WERI-Rb-1 (cell line): ENCODE measurements around the gene MEGF9.

ENCODE experiments used
- DNase-seq: peaks from one replicate; pipeline ENCODE4 v3.0.0-alpha.2; 2020
- H3K27ac ChIP-seq: fragments of 250-450 bp; sonication (Bioruptor Pico); 2 replicates; pipeline ENCODE4 v1.5.1; 2020; ENCODE audit warnings: mild to moderate bottlenecking, moderate library complexity
- H3K27me3 ChIP-seq: fragments of 250-450 bp; sonication (Bioruptor Pico); 2 replicates; pipeline ENCODE4 v1.5.1; 2021; ENCODE audit warnings: mild to moderate bottlenecking, low read depth, moderate library complexity; ENCODE audit not compliant: insufficient read depth, severe bottlenecking
- H3K36me3 ChIP-seq: fragments of 250-450 bp; sonication (Bioruptor Pico); 2 replicates; pipeline ENCODE4 v1.5.1; 2020; ENCODE audit warnings: mild to moderate bottlenecking, moderate library complexity
- H3K4me3 ChIP-seq: 2 replicates; pipeline ENCODE4 v1.5.1; 2011; ENCODE audit warnings: low read depth, mild to moderate bottlenecking, control low read depth, low read length
- H3K9me3 ChIP-seq: fragments of 250-450 bp; sonication (Bioruptor Pico); 2 replicates; pipeline ENCODE4 v1.5.1; 2021; ENCODE audit warnings: mild to moderate bottlenecking, moderate library complexity; ENCODE audit not compliant: severe bottlenecking
- TF ChIP-seq, protein P1 (sequence below): IDR thresholded peaks from 2 replicates; pipeline ENCODE4 v1.5.1; 2011; ENCODE audit warnings: low read depth, mild to moderate bottlenecking, control low read depth, inconsistent platforms, low read length

The MEGF9 gene

DNA sequence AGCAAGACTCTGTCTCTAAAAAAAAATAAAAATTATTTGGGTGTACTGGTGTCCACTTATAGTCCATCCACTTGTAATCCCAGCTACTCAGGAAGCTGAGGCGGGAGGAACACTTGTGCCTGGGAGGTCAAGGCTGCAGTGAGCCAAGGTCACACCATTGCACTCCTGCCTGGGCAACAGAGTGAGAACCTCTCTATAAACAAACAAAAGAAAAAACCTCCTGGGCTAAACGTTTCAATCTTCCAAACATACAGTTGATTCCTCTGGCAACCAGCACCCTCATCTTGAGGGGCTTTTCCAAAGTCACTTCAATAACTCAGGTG lies 120.4 kb downstream of the MEGF9 start:
- no peak for DNase-seq
- TF ChIP-seq, protein P1, sequence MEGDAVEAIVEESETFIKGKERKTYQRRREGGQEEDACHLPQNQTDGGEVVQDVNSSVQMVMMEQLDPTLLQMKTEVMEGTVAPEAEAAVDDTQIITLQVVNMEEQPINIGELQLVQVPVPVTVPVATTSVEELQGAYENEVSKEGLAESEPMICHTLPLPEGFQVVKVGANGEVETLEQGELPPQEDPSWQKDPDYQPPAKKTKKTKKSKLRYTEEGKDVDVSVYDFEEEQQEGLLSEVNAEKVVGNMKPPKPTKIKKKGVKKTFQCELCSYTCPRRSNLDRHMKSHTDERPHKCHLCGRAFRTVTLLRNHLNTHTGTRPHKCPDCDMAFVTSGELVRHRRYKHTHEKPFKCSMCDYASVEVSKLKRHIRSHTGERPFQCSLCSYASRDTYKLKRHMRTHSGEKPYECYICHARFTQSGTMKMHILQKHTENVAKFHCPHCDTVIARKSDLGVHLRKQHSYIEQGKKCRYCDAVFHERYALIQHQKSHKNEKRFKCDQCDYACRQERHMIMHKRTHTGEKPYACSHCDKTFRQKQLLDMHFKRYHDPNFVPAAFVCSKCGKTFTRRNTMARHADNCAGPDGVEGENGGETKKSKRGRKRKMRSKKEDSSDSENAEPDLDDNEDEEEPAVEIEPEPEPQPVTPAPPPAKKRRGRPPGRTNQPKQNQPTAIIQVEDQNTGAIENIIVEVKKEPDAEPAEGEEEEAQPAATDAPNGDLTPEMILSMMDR: no peak

GRCh38 chr9:120593250-120593954 lies 120.9 kb downstream of the MEGF9 start:
- no peak for DNase-seq
- no peaks in the 10 kb centered on the region for H3K9me3 ChIP-seq
- TF ChIP-seq, protein P1: no peak
- H3K36me3 ChIP-seq: no peaks in the 10 kb centered on the region
- H3K27me3 ChIP-seq: no peaks in the 10 kb centered on the region
- H3K27ac ChIP-seq: no peak overlapping the region
- no peak overlapping the region for H3K4me3 ChIP-seq

More for the DNA sequence above, 120.4 kb downstream of the MEGF9 start:
- H3K36me3 ChIP-seq: no peaks in the 10 kb centered on the region
- H3K4me3 ChIP-seq: no peak overlapping the region
- H3K27ac ChIP-seq: no peak overlapping the region
- no peaks in the 10 kb centered on the region for H3K27me3 ChIP-seq
- no peaks in the 10 kb centered on the region for H3K9me3 ChIP-seq

GRCh38 chr9:120592210-120592609 lies 122.1 kb downstream of the MEGF9 start:
- DNase-seq: no peak
- H3K4me3 ChIP-seq: no peak overlapping the region
- TF ChIP-seq, protein P1: no peak

DNA sequence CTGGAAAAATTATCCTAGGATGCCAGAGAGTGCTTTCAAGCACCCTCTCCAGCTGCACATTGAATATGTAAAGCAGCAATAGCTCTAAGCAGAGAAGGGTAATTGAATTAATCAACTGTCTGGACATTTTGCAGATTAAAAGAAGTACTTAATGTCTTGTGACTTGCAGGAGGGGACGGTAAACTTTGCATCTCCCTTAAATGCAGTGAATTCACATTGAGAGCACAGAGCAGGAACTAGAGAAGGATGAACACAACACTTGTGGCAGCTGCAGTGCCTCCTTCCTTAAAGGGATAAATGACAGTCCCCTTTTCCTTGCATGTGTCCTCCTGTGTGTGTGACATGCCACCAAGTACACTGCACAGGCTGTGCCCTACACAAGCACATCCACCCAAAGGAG lies 126.9 kb downstream of the MEGF9 start:
- H3K4me3 ChIP-seq: no peak overlapping the region
- no peaks in the 10 kb centered on the region for H3K9me3 ChIP-seq
- TF ChIP-seq, protein P1: no peak
- DNase-seq: no peak
- H3K27me3 ChIP-seq: no peaks in the 10 kb centered on the region
- no peak overlapping the region for H3K27ac ChIP-seq
- no peaks in the 10 kb centered on the region for H3K36me3 ChIP-seq

More at GRCh38 chr9:120592210-120592609, 122.1 kb downstream of the MEGF9 start:
- Histone ChIP-seq H3K27me3 (no peaks in the 10 kb centered on the region), H3K36me3 (no peaks in the 10 kb centered on the region), H3K27ac (no peak overlapping the region), H3K9me3 (no peaks in the 10 kb centered on the region)

DNA sequence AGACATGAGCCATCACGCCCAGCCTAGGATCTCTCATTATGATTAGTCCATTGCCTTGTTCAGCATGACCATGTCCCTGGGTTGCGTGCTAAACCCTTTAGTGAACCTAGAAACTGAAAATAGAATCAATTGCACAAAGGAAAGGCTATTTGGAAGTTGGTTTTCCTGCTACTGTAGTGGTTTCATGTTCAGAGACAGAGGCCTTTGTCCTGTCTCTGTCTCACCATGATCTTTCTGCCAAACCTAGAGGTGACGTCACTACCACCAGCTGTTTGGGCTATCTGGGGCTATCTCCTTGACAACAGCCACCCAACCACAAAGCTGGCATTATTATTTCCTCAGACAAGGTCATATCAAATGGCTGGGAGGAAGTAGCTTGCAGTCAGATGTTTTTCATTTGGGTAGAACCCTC lies 130.3 kb downstream of the MEGF9 start:
- Histone ChIP-seq H3K4me3 (no peak overlapping the region), H3K36me3 (peaks cover 3% of the 10 kb centered on the region; the same call in 1 of the 2 replicates), H3K27me3 (no peaks in the 10 kb centered on the region), H3K9me3 (peaks cover 3% of the 10 kb centered on the region), H3K27ac (peak overlapping the region; percentile 33; the same call in 1 of the 2 replicates)
- TF ChIP-seq, protein P1: no peak
- DNase-seq: peak; percentile 77
